HFF-Myc (cell line): ENCODE results near the gene PPP1R16B.

Experiments used
- DNase-seq: peaks from one replicate; pipeline ENCODE4 v3.0.0-alpha.2; 2011; ENCODE audit warnings: low read depth; ENCODE audit errors: extremely low read depth
- H3K4me3 ChIP-seq: replicated peaks from 2 replicates; pipeline ENCODE4 v1.5.1; 2011; ENCODE audit warnings: low read depth, mild to moderate bottlenecking, control low read depth, low read length
- TF ChIP-seq, protein P1 (sequence below): IDR thresholded peaks from 2 replicates; pipeline ENCODE4 v1.5.1; 2012; ENCODE audit warnings: mild to moderate bottlenecking, low read depth, low read length, control low read depth; ENCODE audit errors: missing control alignments

The PPP1R16B gene

DNA sequence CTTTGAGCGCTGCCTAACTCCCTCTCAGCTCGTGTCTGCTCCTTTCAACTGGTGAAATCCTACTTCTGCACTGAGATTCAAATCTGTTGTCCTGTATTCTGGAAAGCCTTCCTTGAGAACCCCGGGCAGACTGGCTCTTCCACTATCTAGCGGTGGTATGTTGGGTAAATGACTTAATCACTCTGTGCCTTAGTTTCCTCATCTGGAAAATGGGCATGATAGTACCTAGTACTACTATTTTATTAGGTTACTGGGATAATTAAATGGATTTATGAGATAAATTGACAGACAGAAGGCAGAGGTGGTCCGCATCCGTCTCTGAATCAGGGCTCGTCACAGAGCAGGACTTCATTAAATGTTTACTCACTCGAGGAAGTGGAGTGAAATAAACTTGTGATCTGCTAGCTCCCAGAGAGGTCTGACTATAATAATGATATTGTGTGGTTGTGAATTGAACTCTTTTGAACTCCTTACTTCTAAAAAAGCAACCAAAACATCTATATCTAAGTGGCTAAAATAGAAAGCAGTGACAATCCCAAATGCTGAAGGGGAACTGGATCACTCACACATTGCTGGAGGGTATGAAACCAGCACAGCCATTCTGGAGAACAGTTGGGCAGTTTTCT lies 26.6 kb downstream of the PPP1R16B start:
- TF ChIP-seq, protein P1, sequence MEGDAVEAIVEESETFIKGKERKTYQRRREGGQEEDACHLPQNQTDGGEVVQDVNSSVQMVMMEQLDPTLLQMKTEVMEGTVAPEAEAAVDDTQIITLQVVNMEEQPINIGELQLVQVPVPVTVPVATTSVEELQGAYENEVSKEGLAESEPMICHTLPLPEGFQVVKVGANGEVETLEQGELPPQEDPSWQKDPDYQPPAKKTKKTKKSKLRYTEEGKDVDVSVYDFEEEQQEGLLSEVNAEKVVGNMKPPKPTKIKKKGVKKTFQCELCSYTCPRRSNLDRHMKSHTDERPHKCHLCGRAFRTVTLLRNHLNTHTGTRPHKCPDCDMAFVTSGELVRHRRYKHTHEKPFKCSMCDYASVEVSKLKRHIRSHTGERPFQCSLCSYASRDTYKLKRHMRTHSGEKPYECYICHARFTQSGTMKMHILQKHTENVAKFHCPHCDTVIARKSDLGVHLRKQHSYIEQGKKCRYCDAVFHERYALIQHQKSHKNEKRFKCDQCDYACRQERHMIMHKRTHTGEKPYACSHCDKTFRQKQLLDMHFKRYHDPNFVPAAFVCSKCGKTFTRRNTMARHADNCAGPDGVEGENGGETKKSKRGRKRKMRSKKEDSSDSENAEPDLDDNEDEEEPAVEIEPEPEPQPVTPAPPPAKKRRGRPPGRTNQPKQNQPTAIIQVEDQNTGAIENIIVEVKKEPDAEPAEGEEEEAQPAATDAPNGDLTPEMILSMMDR = no peak
- no peak overlapping the region for H3K4me3 ChIP-seq
- no peak for DNase-seq

DNA sequence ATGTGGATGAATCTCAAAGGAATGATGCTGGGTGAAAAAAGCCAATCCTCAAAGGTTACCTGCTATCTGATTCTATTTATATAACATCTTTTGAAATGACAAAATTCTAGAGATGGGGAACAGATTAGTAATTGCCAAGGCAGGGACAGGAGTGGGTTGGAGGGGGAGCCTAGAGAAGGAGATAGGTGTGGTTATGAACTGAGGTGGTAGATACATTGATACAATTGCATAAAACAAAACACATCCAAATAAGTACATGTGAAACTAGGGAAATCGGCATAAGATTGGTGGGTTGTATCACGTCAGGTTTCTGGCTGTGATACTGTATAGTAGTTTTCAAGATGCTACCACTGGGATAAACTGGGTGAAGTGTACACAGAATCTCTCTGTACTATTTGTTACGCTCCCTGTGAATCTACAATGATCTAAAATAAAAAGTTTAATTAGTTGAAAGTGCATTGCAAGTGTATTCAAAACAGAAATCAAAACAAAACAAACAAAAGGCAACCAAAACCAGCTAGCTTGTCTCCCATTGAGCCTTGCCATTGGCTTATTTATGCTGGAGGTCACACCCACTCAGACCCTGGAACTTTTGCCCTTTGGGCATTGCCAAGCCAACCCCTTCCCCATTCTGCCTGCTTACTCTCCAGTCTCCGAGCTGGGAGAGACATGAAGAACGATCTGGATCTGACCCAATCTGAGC lies 27.8 kb downstream of the PPP1R16B start:
- TF ChIP-seq, protein P1 = no peak
- DNase-seq = no peak
- no peak overlapping the region for H3K4me3 ChIP-seq

DNA sequence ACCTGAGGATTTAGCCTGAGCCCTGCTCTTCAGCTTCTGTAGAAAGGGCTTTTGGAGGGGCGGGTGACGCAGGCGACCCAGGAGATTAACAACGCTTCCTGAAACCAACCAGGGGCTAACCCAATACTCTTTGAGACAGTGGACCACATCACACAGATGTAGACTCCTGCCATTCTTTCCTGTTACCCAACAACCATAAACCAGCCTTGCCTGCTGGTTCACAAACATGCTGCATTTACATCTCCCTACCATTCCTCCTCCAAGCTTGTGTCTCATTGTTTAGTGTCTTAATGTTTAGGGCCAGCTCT lies 28.3 kb downstream of the PPP1R16B start:
- no peak overlapping the region for H3K4me3 ChIP-seq
- no peak for DNase-seq
- TF ChIP-seq, protein P1 = no peak

DNA sequence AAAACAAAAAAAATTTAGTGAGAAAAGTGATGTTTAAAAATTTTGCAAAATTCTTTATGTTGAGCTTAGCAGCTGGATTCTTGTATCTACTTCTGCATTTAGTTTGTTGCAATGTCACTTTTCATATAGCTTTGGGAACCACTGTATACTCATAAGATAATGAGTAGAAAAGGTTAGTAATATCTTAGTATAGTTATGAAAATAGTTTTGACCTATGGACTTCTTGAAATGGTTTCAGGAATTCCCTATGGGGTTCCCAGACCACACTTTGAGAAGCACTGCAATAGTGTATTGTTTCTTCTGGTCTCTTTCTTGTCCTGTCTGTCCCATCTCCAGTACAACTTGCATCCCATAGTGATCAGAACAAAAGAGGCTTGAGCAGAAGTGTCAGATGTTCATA lies 29.4 kb downstream of the PPP1R16B start:
- no peak for DNase-seq
- H3K4me3 ChIP-seq = no peak overlapping the region
- TF ChIP-seq, protein P1 = no peak

DNA sequence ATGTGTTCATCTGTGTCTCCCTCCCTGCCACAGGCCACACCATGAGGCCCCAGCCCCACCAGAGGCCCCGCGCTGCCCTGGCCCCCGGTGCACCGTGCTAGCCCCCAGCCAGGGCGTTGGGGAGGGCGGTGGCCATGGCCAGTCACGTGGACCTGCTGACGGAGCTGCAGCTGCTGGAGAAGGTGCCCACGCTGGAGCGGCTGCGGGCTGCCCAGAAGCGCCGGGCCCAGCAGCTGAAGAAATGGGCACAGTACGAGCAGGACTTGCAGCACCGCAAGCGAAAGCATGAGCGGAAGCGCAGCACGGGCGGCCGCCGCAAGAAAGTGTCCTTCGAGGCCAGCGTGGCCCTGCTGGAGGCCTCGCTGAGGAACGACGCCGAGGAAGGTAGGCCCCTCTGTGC lies 30.3 kb downstream of the PPP1R16B start:
- DNase-seq = no peak
- H3K4me3 ChIP-seq = no peak overlapping the region
- TF ChIP-seq, protein P1 = no peak

DNA sequence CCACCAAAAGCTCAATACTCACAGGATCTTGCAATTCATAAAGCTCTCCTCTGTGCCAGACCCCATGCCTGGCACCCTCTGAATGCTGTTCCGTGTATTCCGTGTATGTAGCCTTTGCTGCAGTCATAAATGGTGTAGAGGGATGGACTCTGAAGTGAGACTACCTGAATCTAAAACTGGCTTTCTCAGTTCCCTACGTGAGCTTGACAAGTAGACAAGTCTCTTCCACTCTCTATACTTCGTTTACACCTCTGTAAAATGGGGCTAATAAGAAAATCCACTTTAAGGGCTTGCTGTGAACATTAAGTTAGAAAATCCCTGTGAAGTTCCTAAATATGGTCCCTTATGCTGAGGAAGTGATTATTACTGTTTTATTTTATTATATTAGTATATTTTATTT lies 31.5 kb downstream of the PPP1R16B start:
- H3K4me3 ChIP-seq = no peak overlapping the region
- TF ChIP-seq, protein P1 = no peak
- DNase-seq = no peak

DNA sequence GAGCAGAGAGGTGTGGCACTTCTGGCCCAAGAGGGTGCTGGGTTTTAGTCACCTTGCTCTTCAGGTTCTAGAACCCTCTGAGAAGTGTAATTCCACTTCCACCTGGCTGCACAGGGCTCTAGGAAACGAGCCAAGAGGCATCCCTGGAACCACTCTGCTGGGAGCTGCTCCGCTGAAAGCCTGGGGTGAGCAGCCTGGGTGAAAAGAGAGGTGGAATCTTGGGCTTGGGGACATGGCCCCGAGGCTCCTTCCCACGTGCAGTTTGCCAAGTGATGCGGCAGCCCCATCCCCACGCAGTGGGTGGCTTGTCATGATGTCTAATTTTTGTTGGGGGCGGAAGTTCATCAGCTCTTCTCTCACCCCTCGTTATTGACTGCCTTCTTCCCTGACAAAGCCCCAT lies 32.8 kb downstream of the PPP1R16B start:
- DNase-seq = no peak
- H3K4me3 ChIP-seq = no peak overlapping the region
- TF ChIP-seq, protein P1 = no peak
